ENCODE measurements around the gene GAS6.

The GAS6 gene

DNA sequence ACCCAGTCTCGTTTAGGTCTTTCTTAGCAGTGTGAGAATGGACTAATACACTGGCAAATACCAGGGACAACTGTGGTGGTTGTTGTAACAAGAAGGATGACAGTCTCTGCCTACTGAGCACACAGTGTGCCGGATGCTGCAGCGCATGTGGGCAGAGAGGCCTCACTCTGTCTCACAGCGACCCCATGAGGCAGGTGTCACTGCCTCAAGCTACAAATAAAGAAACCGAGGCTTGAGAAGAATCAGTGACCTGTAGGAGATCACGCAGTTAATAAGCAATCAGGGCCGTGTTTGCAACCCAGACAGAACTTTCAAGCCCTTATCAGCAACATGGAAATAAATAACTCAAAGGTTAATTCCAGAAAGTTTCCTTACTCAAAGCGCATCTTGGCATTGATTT lies 40.5 kb upstream of the GAS6 start:
- Histone ChIP-seq H3K27me3 (ENCODE audit: insufficient read depth, low read length, poor library complexity) (peaks cover 22% of the 10 kb centered on the region), H4K20me1 (ENCODE audit: insufficient read depth, low read length) (no peaks in the 10 kb centered on the region), H3K4me2 (ENCODE audit: insufficient read depth, low read length) (no peak overlapping the region), H3K4me1 (ENCODE audit: insufficient read depth, low read length) (no peaks in the 10 kb centered on the region), H3K79me2 (ENCODE audit: insufficient read depth, low read length) (no peaks in the 10 kb centered on the region), H3K36me3 (ENCODE audit: insufficient read depth, low read length) (no peaks in the 10 kb centered on the region), H3K27ac (ENCODE audit: low read length) (no peak overlapping the region), H3K4me3 (ENCODE audit: low read depth in 1 of 2, low read length in 2 of 2) (no peak overlapping the region), H2AFZ (ENCODE audit: low read depth, low read length) (no peak overlapping the region), H3K9me3 (ENCODE audit: insufficient read depth, low read length, severe bottlenecking) (no peaks in the 10 kb centered on the region), H3K9ac (ENCODE audit: low read depth, low read length) (no peak overlapping the region)
- peak; percentile 60; the same call in 2 of the 3 replicates for ATAC-seq (ENCODE audit: insufficient read depth, low read depth)
- TF ChIP-seq, protein P1, sequence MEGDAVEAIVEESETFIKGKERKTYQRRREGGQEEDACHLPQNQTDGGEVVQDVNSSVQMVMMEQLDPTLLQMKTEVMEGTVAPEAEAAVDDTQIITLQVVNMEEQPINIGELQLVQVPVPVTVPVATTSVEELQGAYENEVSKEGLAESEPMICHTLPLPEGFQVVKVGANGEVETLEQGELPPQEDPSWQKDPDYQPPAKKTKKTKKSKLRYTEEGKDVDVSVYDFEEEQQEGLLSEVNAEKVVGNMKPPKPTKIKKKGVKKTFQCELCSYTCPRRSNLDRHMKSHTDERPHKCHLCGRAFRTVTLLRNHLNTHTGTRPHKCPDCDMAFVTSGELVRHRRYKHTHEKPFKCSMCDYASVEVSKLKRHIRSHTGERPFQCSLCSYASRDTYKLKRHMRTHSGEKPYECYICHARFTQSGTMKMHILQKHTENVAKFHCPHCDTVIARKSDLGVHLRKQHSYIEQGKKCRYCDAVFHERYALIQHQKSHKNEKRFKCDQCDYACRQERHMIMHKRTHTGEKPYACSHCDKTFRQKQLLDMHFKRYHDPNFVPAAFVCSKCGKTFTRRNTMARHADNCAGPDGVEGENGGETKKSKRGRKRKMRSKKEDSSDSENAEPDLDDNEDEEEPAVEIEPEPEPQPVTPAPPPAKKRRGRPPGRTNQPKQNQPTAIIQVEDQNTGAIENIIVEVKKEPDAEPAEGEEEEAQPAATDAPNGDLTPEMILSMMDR (IDR thresholded peaks at IDR 0.05; ENCODE audit: borderline replicate concordance, extremely low read depth, low read length, poor library complexity, severe bottlenecking), result peak; percentile 38
- TF ChIP-seq EZH2 (IDR thresholded peaks at IDR 0.05; ENCODE audit: borderline replicate concordance, low read depth, low read length, severe bottlenecking), result no peak
- DNase-seq, result peak; percentile 24

- Histone ChIP-seq H3K4me3 (ENCODE audit: low read depth in 1 of 2, low read length in 2 of 2) (no peak overlapping the region), H3K27me3 (ENCODE audit: insufficient read depth, low read length, poor library complexity) (peaks cover 18% of the 10 kb centered on the region), H3K27ac (ENCODE audit: low read length) (no peak overlapping the region), H3K9ac (ENCODE audit: low read depth, low read length) (no peak overlapping the region), H2AFZ (ENCODE audit: low read depth, low read length) (no peak overlapping the region), H4K20me1 (ENCODE audit: insufficient read depth, low read length) (no peaks in the 10 kb centered on the region), H3K4me1 (ENCODE audit: insufficient read depth, low read length) (no peaks in the 10 kb centered on the region), H3K36me3 (ENCODE audit: insufficient read depth, low read length) (no peaks in the 10 kb centered on the region), H3K4me2 (ENCODE audit: insufficient read depth, low read length) (no peak overlapping the region), H3K9me3 (ENCODE audit: insufficient read depth, low read length, severe bottlenecking) (no peaks in the 10 kb centered on the region), H3K79me2 (ENCODE audit: insufficient read depth, low read length) (no peaks in the 10 kb centered on the region)
- DNase-seq (no peak), ATAC-seq (ENCODE audit: insufficient read depth, low read depth) (no peak)
- TF ChIP-seq EZH2 (IDR thresholded peaks at IDR 0.05; ENCODE audit: borderline replicate concordance, low read depth, low read length, severe bottlenecking), result no peak
- TF ChIP-seq, protein P1 (IDR thresholded peaks at IDR 0.05; ENCODE audit: borderline replicate concordance, extremely low read depth, low read length, poor library complexity, severe bottlenecking), result no peak
These were observed 40.0 kb upstream of the GAS6 start for GRCh38 chr13:113903912-113904311.

- TF ChIP-seq EZH2 (IDR thresholded peaks at IDR 0.05; ENCODE audit: borderline replicate concordance, low read depth, low read length, severe bottlenecking), result no peak
- TF ChIP-seq, protein P1 (IDR thresholded peaks at IDR 0.05; ENCODE audit: borderline replicate concordance, extremely low read depth, low read length, poor library complexity, severe bottlenecking), result no peak
- Histone ChIP-seq H3K4me1 (ENCODE audit: insufficient read depth, low read length) (no peaks in the 10 kb centered on the region), H4K20me1 (ENCODE audit: insufficient read depth, low read length) (no peaks in the 10 kb centered on the region), H3K27me3 (ENCODE audit: insufficient read depth, low read length, poor library complexity) (peaks cover 12% of the 10 kb centered on the region), H3K4me2 (ENCODE audit: insufficient read depth, low read length) (no peak overlapping the region), H3K27ac (ENCODE audit: low read length) (no peak overlapping the region), H2AFZ (ENCODE audit: low read depth, low read length) (no peak overlapping the region), H3K9me3 (ENCODE audit: insufficient read depth, low read length, severe bottlenecking) (no peaks in the 10 kb centered on the region), H3K4me3 (ENCODE audit: low read depth in 1 of 2, low read length in 2 of 2) (no peak overlapping the region), H3K79me2 (ENCODE audit: insufficient read depth, low read length) (no peaks in the 10 kb centered on the region), H3K36me3 (ENCODE audit: insufficient read depth, low read length) (no peaks in the 10 kb centered on the region), H3K9ac (ENCODE audit: low read depth, low read length) (no peak overlapping the region)
- ATAC-seq (ENCODE audit: insufficient read depth, low read depth) (no peak), DNase-seq (no peak)
These were observed 39.3 kb upstream of the GAS6 start for GRCh38 chr13:113902986-113903775.

Measured in DND-41 (cell line).